GM19438 (cell line): ENCODE results near the gene TIPARP.
A peak's percentile ranks its signal among the peaks of the same experiment; 100 is the strongest.

Experiments used
- ATAC-seq: cut with Tn5 transposase; IDR thresholded peaks from one replicate; pipeline ENCODE4 v1.9.1; 2021; ENCODE audit warnings: low read depth; ENCODE audit not compliant: unreplicated experiment

TIPARP gene

DNA sequence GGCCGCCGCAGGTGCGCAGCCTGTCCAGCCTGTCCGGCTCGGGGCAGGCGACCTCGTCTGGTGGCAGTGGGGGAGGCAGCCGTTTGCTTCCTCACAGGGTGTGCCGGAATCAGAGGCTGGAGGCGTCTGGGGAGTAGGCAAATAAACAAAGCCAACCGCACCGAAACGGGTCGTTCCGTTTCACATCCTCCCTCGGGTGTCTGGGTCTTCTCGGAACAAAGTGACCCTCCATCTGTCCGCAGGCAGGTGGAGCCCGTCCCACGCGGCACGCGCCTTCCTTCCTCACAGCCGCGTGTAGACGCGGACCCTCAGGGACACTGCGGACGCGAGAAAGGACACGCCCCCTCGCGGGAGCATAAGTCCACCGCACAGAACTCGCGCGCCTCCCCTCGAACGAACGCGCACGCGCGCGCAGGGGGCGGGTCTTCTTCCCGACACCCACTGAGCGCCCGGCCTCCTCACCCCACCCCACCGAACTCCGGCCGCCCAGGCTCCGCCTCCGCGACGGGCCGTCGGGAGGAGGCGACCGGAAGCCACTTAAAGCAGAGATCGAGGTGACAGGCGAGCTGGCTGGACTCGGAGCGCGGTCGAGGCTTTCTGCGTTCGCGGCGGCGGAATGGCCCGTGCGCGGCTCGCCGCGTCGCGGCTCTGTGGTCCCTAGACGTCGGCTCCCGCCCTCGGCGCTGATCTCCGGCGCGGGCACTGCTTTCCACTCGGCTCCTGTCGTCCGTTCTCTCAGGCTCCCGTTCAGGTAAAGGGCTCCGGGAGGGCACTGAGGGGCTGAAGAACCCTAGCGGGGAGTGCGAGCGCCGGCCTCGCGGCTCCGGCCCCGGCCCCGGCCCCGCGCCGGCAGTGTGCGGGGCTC is at the start of gene TIPARP:
TSS of gene TIPARP (plus strand) at position 545 of the 865 bp plus-strand sequence. CDS start 3,108 bp downstream, outside the sequence.
- peak; percentile 82 for ATAC-seq

DNA sequence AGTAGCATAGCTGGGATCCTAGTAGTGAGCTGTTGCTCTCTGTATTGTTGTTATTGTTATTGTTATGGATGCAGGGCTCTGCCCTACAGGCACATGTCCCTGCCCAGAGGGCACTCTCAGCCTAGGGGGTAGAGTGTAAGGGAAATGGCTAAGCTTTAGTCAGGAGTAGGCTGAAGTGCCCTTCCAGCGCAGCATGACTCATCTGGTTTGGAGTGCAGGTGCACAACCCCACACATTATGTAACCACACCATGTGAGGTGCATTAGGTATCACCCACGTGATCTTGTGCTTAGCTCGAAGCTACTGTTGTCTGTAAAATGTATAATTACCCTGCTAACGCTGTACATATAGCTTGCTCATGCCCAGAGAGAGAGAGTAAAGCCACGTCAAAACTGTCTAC is 48.3 kb upstream of the TIPARP start:
- no peak for ATAC-seq

- ATAC-seq: no peak
Observed at GRCh38 chr3:156627946-156628569, 46.3 kb upstream of the TIPARP start.

DNA sequence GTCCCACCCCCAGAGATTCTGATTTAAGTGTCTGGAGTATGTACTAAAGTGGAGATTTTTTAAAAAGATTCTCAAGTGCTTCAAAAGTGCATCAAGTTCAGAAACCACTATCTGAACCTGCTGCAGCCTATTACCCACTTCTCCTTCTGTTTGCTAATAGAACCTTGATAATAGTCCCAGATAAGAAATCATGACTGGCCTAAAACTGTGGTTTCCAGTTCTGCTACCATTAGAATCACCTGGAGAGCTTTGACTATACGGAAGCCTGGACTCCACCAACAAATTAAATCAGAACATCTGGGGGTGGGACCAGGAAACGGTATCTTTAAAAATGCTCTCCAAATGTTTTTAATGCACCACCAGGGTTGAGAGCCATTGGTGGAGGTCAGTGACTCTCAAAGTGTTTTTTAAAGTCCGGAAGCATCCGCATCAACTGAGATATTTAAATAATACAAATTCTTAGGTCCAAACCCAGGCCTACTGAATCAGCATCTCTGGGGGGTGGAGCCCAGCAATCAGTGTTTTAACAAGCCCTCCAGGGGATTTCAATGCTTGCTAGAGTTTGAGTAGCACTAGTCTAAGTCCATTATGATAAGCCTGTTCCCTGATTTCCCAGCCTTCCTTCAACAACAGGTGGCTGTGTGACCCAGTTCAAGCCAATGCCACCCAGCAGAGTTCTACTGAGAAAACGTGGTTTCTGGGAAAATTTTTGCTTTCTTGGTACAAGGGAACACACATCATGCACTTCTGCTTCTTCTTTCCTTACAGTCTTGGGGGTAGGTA is 45.4 kb upstream of the TIPARP start:
- ATAC-seq: no peak

GRCh38 chr3:156630081-156630772 is 44.2 kb upstream of the TIPARP start:
- no peak for ATAC-seq

GRCh38 chr3:156630773-156631093 is 43.7 kb upstream of the TIPARP start:
- ATAC-seq: no peak

GRCh38 chr3:156631323-156631722 is 43.1 kb upstream of the TIPARP start:
- ATAC-seq: no peak

DNA sequence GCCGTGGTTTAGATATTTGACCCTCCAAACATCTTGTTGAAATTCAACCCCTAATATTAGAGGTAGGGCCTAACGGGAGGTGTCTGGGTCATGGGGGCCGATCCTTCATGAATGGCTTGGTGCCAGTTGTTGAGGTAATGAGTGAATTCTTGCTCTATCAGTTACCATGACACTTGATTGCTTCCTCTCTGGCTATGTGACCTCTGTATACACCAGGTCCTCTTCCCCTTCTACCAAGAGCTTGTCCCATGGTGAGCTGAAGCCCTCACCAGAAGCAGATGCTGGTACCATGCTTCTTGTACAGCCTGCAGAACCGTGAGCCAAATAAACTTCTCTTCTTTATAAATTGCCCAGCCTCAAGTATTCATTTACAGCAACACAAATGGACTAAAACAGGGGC is 41.8 kb upstream of the TIPARP start:
- no peak for ATAC-seq

DNA sequence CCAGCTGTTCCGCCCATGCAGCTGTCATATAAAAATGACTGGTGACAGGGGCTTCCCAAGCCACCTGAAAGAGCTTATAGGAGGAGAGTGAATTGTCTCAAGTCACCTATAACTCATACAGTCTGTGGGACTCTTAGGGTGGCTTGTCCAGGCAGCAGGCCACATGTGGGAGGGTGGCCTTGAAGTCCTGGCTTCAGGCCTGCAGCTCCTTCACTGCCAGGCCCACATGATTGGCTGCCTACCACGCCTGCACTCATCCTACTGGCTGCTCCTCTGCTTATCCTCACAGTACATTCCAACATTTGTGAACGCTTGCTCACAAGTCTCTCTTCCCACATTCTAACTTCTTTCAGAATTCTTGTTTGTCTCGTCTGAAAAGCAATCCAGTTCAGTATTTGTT is 41.1 kb upstream of the TIPARP start:
- ATAC-seq: no peak

- ATAC-seq: no peak
Observed at GRCh38 chr3:156635034-156635433, 39.4 kb upstream of the TIPARP start.

- ATAC-seq: no peak
Observed at GRCh38 chr3:156635973-156636372, 38.4 kb upstream of the TIPARP start.

- no peak for ATAC-seq
Observed at GRCh38 chr3:156637480-156638022, 36.8 kb upstream of the TIPARP start.

DNA sequence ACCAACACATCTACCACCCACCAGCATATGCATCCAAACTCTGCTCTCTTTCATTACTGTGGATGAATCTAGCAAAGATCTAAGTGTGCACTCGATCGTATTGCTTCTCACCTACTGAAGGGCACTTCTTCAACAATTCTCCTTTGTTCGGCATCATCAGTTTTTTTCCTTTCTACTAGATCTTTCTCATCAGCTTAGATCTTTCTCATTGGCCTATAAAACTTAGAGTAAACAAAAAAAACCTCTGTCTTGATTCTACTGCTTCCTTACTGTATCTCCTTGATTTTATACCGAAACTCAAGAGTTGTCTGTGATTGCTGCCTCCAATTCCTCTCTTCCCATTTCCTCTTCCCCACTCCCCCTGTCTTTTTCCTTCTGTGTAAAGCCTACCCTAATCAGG is 36.1 kb upstream of the TIPARP start:
- ATAC-seq: no peak

DNA sequence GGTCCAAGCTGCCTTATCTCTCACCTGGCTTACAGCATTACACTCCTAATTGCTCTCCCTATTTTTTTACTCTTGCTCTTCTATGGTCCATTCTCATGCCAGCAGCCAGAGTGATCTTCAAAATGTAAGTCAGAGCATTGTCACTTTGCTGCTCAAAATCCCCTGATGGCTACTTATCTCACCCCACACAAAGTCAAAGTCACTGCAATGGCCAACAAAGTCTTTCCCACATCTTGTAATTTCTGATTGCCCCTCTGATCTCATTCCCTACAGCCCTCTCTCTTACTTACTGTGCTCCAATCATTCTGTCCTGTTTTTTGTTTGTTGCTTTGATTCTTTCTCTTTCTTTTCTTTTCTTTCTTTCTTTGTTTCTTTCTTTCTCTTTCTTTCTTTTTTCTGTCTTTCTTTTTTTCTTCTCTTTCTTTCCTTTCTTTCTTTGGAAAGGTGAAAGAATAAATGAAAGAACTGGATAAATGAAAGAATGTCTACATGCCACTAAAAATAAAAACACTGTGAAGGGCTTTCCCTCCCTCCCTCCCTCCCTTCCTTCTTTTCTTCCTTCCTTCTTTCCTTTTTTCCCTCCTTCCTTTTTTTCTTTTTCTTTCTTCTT is 34.9 kb upstream of the TIPARP start:
- no peak for ATAC-seq

DNA sequence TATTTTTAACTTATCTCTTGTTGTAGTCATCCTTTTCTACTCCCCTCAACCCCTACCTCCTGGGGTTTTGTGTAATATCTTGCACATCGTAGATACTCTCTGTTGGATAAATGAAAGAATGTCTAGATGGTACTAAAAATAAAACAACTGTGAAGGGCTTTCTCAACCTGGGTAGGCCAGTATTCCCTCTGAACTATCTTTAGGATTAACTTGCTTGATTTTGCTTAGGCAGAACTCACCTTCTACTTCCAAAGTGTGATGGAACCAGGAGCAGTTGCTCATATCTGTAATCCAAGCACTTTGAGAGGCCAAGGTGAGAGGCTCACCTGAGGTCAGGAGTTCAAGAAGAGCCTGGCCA is 32.8 kb upstream of the TIPARP start:
- no peak for ATAC-seq

DNA sequence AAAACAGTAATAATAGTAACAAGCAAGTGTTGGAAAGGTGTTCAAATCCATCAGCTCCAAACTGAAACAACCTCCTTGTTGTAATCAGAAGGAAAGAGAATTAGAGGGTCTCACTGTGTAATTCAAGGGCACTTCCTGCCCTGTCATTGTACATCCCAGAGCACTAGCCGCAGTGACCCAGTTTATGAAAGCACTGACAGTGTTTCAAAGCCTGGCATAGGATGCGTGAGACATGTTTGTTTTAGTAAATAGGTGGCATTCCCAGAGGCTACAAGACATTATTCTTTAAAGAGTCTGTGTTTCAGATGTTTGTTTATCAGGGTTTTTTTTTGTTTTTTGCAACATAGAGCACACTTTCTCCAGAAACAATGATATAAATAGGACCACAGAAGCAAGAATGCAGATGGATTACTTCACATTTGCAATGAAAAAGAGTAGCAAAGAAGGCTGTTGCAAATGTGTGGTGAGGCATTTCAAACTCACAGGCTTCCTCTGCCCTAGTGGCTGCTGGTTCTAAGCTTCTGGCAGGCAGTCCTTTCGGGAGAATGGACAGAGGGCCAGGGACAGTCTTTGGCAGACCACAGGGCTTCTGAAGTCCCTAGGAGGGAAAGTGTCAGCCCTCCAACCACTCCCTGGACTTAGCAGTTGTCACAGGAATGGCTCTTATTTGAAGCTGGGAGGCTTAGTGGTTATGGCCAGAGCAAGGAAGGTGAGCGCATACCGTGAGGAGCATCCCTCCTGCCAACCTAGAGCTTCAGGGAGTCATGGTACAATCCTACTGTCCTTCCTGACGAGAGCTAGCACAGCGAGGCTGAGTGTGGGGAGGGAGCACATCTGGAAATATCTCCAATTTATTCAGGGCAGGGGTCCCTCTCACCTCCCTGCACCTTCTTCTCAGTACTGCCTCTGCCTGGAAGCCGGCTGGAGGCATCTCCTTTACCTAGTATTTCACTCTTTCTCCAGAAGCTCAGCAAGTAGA is 31.4 kb upstream of the TIPARP start:
- ATAC-seq: peak; percentile 21

GRCh38 chr3:156643729-156644389 is 30.5 kb upstream of the TIPARP start:
- peak; percentile 87 for ATAC-seq

- no peak for ATAC-seq
Observed at GRCh38 chr3:156644958-156645357, 29.4 kb upstream of the TIPARP start.

DNA sequence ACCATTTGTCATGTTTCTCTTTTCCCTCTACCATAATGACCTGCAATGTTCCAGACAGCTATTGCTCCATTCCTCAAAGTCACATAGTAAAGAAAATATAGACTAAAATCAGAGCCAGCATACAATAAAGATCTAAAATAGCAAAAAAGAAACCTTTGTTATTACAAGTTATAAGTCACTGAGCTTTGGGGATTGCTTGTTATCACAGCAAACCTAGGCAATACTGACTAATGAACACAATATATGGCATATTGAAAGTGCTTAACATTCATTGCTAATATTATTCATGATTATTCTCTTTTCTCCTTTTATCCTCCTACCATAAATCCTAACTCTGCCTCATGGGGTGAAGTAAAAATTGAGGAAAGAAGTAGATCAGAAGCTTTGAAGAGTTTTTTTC is 27.4 kb upstream of the TIPARP start:
- ATAC-seq: no peak
